ENCODE results near the gene TP53TG5. TPM values are rescaled to one million over a fixed set of nuclear protein-coding genes. Genes with fewer than 3 reads are reported as not detected.
A peak's percentile ranks its signal among the peaks of the same experiment; 100 is the strongest.

Gene TP53TG5
- total RNA-seq, 2 donors from 2014 or later: 0.51 TPM; not detected in 1

DNA sequence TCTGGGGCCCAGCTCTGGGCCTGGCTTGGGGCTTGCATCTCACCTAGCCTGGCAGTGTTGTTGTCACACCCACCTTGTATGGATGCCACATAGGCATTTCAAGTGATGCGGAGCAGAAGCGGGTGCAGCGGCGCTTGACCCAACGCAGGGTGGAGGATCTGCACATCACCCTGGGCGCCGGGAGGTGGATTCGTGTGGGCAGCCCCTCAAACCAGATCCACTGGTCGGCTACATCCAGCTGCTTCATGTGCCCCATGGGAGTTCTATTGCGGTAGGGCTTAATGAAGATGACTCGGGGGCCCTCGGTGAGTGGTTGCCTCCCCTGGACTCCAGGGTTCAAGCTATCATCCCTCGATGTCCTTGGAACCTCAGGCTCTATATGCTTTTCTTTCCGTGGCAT lies 3.2 kb downstream of the TP53TG5 start:
- Histone ChIP-seq H3K4me3 (no peak overlapping the region), H3K36me3 (no peaks in the 10 kb centered on the region), H3K27me3 (replicated peaks; ENCODE audit: insufficient read depth) (no peaks in the 10 kb centered on the region), H3K9me3 (no peaks in the 10 kb centered on the region), H3K27ac (no peak overlapping the region), H3K4me1 (replicated peaks) (no peaks in the 10 kb centered on the region)
- 93% methylated on average over 14 of the region's 14 CpGs for WGBS
- intact Hi-C loops (cut with DNase I): loop anchor here (1.0 to 5.0 kb wide), 3 partner anchors 32 to 62 kb away; partner anchors contain the start of gene DBNDD2
- no peak for DNase-seq (ENCODE audit: low spot score)
- TF ChIP-seq, protein P1, sequence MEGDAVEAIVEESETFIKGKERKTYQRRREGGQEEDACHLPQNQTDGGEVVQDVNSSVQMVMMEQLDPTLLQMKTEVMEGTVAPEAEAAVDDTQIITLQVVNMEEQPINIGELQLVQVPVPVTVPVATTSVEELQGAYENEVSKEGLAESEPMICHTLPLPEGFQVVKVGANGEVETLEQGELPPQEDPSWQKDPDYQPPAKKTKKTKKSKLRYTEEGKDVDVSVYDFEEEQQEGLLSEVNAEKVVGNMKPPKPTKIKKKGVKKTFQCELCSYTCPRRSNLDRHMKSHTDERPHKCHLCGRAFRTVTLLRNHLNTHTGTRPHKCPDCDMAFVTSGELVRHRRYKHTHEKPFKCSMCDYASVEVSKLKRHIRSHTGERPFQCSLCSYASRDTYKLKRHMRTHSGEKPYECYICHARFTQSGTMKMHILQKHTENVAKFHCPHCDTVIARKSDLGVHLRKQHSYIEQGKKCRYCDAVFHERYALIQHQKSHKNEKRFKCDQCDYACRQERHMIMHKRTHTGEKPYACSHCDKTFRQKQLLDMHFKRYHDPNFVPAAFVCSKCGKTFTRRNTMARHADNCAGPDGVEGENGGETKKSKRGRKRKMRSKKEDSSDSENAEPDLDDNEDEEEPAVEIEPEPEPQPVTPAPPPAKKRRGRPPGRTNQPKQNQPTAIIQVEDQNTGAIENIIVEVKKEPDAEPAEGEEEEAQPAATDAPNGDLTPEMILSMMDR (IDR thresholded peaks at IDR 0.05): no peak
- TF ChIP-seq POLR2AphosphoS5 (IDR thresholded peaks at IDR 0.05): no peak

- Histone ChIP-seq H3K27ac (peak overlapping the region; percentile 48 to 62), H3K9me3 (no peaks in the 10 kb centered on the region), H3K4me3 (peak overlapping the region; percentile 27 to 33), H3K4me1 (replicated peaks) (no peaks in the 10 kb centered on the region), H3K36me3 (no peaks in the 10 kb centered on the region), H3K27me3 (replicated peaks; ENCODE audit: insufficient read depth) (no peaks in the 10 kb centered on the region)
- intact Hi-C loops (cut with DNase I): loop anchor here (1.0 to 5.0 kb wide), 3 partner anchors 33 to 63 kb away; partner anchors contain the start of gene DBNDD2
- no peak for DNase-seq (ENCODE audit: low spot score)
- WGBS: 66% methylated on average over 9 of the region's 9 CpGs
- TF ChIP-seq, protein P1 (IDR thresholded peaks at IDR 0.05): no peak
- TF ChIP-seq POLR2A (IDR thresholded peaks at IDR 0.05): no peak
- no peak for TF ChIP-seq POLR2AphosphoS5 (IDR thresholded peaks at IDR 0.05)
Observed at GRCh38 chr20:45374101-45374467, 4.0 kb downstream of the TP53TG5 start.

GRCh38 chr20:45373353-45374100 lies 4.6 kb downstream of the TP53TG5 start:
- TF ChIP-seq POLR2A (IDR thresholded peaks at IDR 0.05) (no peak), POLR2AphosphoS5 (IDR thresholded peaks at IDR 0.05) (peak; percentile 51)
- TF ChIP-seq, protein P1 (IDR thresholded peaks at IDR 0.05): peak; percentile 69 to 94 (median 80)
- Histone ChIP-seq H3K4me1 (replicated peaks) (no peaks in the 10 kb centered on the region), H3K4me3 (peak overlapping the region; percentile 27 to 33), H3K36me3 (no peaks in the 10 kb centered on the region), H3K9me3 (no peaks in the 10 kb centered on the region), H3K27me3 (replicated peaks; ENCODE audit: insufficient read depth) (no peaks in the 10 kb centered on the region), H3K27ac (peak overlapping the region; percentile 48 to 62)
- intact Hi-C loops (cut with DNase I): loop anchor here (1.0 to 5.0 kb wide), 3 partner anchors 34 to 64 kb away; partner anchors contain the start of gene DBNDD2
- 20% methylated on average over 38 of the region's 38 CpGs for WGBS
- DNase-seq (ENCODE audit: low spot score): peak; percentile 74

- TF ChIP-seq POLR2AphosphoS5 (IDR thresholded peaks at IDR 0.05): no peak
- H3K9me3 ChIP-seq: no peaks in the 10 kb centered on the region
- no peak for DNase-seq (ENCODE audit: low spot score)
- 43% methylated on average over 30 of the region's 30 CpGs for WGBS
- peak overlapping the region; percentile 48 to 62 for H3K27ac ChIP-seq
- H3K4me3 ChIP-seq: peak overlapping the region in 1 of 2 donors; percentile 33
- H3K27me3 ChIP-seq (replicated peaks; ENCODE audit: insufficient read depth): no peaks in the 10 kb centered on the region
- intact Hi-C loops (cut with DNase I): loop anchor here (5.0 kb wide), 2 partner anchors 35 to 55 kb away; partner anchors contain the start of gene DBNDD2
- no peaks in the 10 kb centered on the region for H3K4me1 ChIP-seq (replicated peaks)
- H3K36me3 ChIP-seq: no peaks in the 10 kb centered on the region
Observed at GRCh38 chr20:45372646-45373352, 5.3 kb downstream of the TP53TG5 start.

DNA sequence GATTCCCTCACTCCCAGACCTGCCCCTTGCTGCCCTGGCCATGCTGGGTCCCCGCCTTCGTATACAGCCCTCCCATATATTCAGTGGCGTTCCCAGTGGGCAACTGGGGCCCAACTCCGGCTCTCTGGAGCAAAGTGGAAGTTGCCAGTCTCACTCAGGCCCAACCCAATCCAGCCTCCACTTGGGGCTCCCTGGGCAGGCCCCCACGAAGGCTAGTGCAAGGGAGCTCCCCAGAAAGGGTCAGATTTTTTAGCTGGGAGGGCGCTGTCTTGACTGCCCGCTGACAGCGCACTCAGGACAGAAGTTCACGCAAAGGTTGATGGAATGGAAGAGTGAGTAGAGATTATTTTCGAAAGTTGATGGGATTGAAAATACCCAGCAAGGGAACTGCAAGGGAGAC lies 5.9 kb downstream of the TP53TG5 start:
- H3K4me3 ChIP-seq: no peak overlapping the region
- peaks cover under 1 to 5% of the 10 kb centered on the region in 2 donors for H3K36me3 ChIP-seq
- H3K4me1 ChIP-seq (replicated peaks): no peaks in the 10 kb centered on the region
- H3K27ac ChIP-seq: no peak overlapping the region
- TF ChIP-seq, protein P1 (IDR thresholded peaks at IDR 0.05): no peak
- no peak for TF ChIP-seq POLR2AphosphoS5 (IDR thresholded peaks at IDR 0.05)
- TF ChIP-seq POLR2A (IDR thresholded peaks at IDR 0.05): no peak
- 84% methylated on average over 10 of the region's 10 CpGs for WGBS
- intact Hi-C loops (cut with DNase I): loop anchor here (5.0 kb wide), 2 partner anchors 35 to 55 kb away; partner anchors contain the start of gene DBNDD2
- DNase-seq (ENCODE audit: low spot score): no peak
- H3K27me3 ChIP-seq (replicated peaks; ENCODE audit: insufficient read depth): no peaks in the 10 kb centered on the region
- H3K9me3 ChIP-seq: no peaks in the 10 kb centered on the region

Data from prostate gland (tissue), 2 donors.